Motor neuron (in vitro differentiated cells): ENCODE data around the gene RNU5B-1. TPM values are rescaled to one million over a fixed set of nuclear protein-coding genes. Genes with fewer than 3 reads are reported as not detected.

Source experiments
- ATAC-seq, 8 experiments: fragments of 200-7000 bp; cut with Tn5 transposase; replicated peaks in 6 of 8; 2 replicates each; pipeline ENCODE4 v1.8.0; 2021; ENCODE audit warnings: mild to moderate bottlenecking in 8 of 8, moderate library complexity in 8 of 8
- H3K27ac ChIP-seq, 2 donors: fragments of 250-450 bp; sonication (Bioruptor Pico); 2 replicates each; pipeline ENCODE4 v1.9.0; 2021; ENCODE audit warnings: antibody characterized with exemption in 2 of 2, mild to moderate bottlenecking in 2 of 2, moderate library complexity in 1 of 2
- H3K4me1 ChIP-seq, 2 donors: fragments of 250-450 bp; sonication (Bioruptor Pico); replicated peaks in 1 of 2; 2 replicates each; pipeline ENCODE4 v1.6.1; 2021; ENCODE audit warnings: antibody characterized with exemption in 2 of 2, mild to moderate bottlenecking in 2 of 2, moderate library complexity in 1 of 2
- H3K4me3 ChIP-seq, 5 donors: fragments of 250-450 bp; sonication (Bioruptor Pico); 2 replicates each; pipeline ENCODE4 v1.9.0; 2021; ENCODE audit warnings: antibody characterized with exemption in 5 of 5, mild to moderate bottlenecking in 5 of 5, moderate library complexity in 4 of 5
- WGBS, 10 experiments: fragments of 450-650 bp; shearing (Covaris generic); methylation state at CpG; one replicate each; pipeline ENCODE4 v1.0.0; 2022; 5-methylcytosine and 5-hydroxymethylcytosine counted together
- in situ Hi-C, 9 experiments: fragments of 400-800 bp; cut with MboI; loops; one replicate each; pipeline ENCODE4 v1.15.0; 2021; ENCODE audit warnings: low sequenced_read_pairs in 9 of 9, low pct_unique_long_range_greater_than_20kb in 2 of 9; ENCODE audit not compliant: unreplicated experiment in 9 of 9
- total RNA-seq, 8 experiments: library from RNA; unstranded; fragments of 300-600 nt; gene quantifications; 2 replicates each; pipeline versions ENCODE4 v1.2.3 to v1.2.4, GENCODE V29; 2022

Gene RNU5B-1
- total RNA-seq, 8 experiments from 2014 or later = under 0.01 TPM

GRCh38 chr15:65312400-65312916 lies 8.0 kb downstream of the RNU5B-1 start:
- Histone ChIP-seq H3K27ac (peak overlapping the region; percentile 46 to 63), H3K4me1 (peaks cover 20 to 21% of the 10 kb centered on the region in 2 donors), H3K4me3 (no peak overlapping the region)
- 0 to 83% (median 17%) methylated on average over 2 to 11 of the region's 11 CpGs for WGBS, 10 experiments
- peak; percentile 19 to 91 (median 82) for ATAC-seq
- in situ Hi-C loops = loop anchor here in 2 of 9 experiments (10.0 kb wide), 1 partner anchor 72 kb away; no protein-coding TSS in a partner anchor

GRCh38 chr15:65318870-65319356 lies 14.4 kb downstream of the RNU5B-1 start:
- 0 to 100% (median 33%) methylated on average over 1 to 3 of the region's 5 CpGs; no CpG with 5 or more reads in 2 of the 10 experiments for WGBS, 10 experiments
- Histone ChIP-seq H3K27ac (no peak overlapping the region), H3K4me1 (peaks cover 5 to 9% of the 10 kb centered on the region in 2 donors), H3K4me3 (no peak overlapping the region)
- in situ Hi-C loops = loop anchor here in 5 of 9 experiments (5.0 to 10.0 kb wide), 3 partner anchors 66 to 73 kb away; no protein-coding TSS in a partner anchor
- ATAC-seq = peak; percentile 86 to 98 (median 92)

- peak; percentile 13 to 58 (median 46) for ATAC-seq
- H3K4me1 ChIP-seq = peaks cover 13 to 21% of the 10 kb centered on the region in 2 donors
- H3K4me3 ChIP-seq = no peak overlapping the region
- H3K27ac ChIP-seq = no peak overlapping the region
- 30 to 100% (median 69%) methylated on average over 1 to 5 of the region's 9 CpGs; no CpG with 5 or more reads in 4 of the 10 experiments for WGBS, 10 experiments
- in situ Hi-C loops = loop anchor here in 2 of 9 experiments (10.0 kb wide), 1 partner anchor 62 kb away; no protein-coding TSS in a partner anchor
These were observed 18.6 kb downstream of the RNU5B-1 start for GRCh38 chr15:65323071-65323511.

- Histone ChIP-seq H3K27ac (peak overlapping the region; percentile 7 to 42), H3K4me3 (no peak overlapping the region), H3K4me1 (peaks cover 13 to 21% of the 10 kb centered on the region in 2 donors)
- 31 to 75% (median 41%) methylated on average over 1 to 7 of the region's 12 CpGs; no CpG with 5 or more reads in 5 of the 10 experiments for WGBS, 10 experiments
- in situ Hi-C loops = loop anchor here in 2 of 9 experiments (10.0 kb wide), 1 partner anchor 59 kb away; no protein-coding TSS in a partner anchor
- peak; percentile 29 to 90 (median 64) for ATAC-seq
These were observed 21.6 kb downstream of the RNU5B-1 start for GRCh38 chr15:65326117-65326526.

GRCh38 chr15:65326818-65327217 lies 22.3 kb downstream of the RNU5B-1 start:
- in situ Hi-C loops = loop anchor here in 2 of 9 experiments (10.0 kb wide), 1 partner anchor 58 kb away; no protein-coding TSS in a partner anchor
- WGBS, 10 experiments = 0 to 80% (median 27%) methylated on average over 1 of the region's 2 CpGs; no CpG with 5 or more reads in 6 of the 10 experiments
- Histone ChIP-seq H3K4me3 (no peak overlapping the region), H3K27ac (no peak overlapping the region), H3K4me1 (peaks cover 16 to 27% of the 10 kb centered on the region in 2 donors)
- peak in 3 of 8 experiments; percentile 68 to 94 (median 87) for ATAC-seq

GRCh38 chr15:65327651-65328393 lies 23.3 kb downstream of the RNU5B-1 start:
- Histone ChIP-seq H3K4me1 (peaks cover 22 to 32% of the 10 kb centered on the region in 2 donors), H3K27ac (no peak overlapping the region), H3K4me3 (no peak overlapping the region)
- in situ Hi-C loops = loop anchor here in 2 of 9 experiments (10.0 kb wide), 1 partner anchor 57 kb away; no protein-coding TSS in a partner anchor
- WGBS, 10 experiments = 33 to 96% (median 75%) methylated on average over 1 to 6 of the region's 12 CpGs; no CpG with 5 or more reads in 1 of the 10 experiments
- peak in 3 of 8 experiments; percentile 4 to 25 (median 23) for ATAC-seq

GRCh38 chr15:65328506-65329287 lies 24.2 kb downstream of the RNU5B-1 start:
- ATAC-seq = no peak

GRCh38 chr15:65329288-65329983 lies 25.0 kb downstream of the RNU5B-1 start:
- ATAC-seq = no peak
- WGBS, 10 experiments = 73 to 100% (median 100%) methylated on average over 1 to 7 of the region's 21 CpGs; no CpG with 5 or more reads in 5 of the 10 experiments
- Histone ChIP-seq H3K27ac (no peak overlapping the region), H3K4me3 (no peak overlapping the region), H3K4me1 (peaks cover 36 to 44% of the 10 kb centered on the region in 2 donors)
- in situ Hi-C loops = loop anchor here in 2 of 9 experiments (10.0 kb wide), 1 partner anchor 55 kb away; no protein-coding TSS in a partner anchor

More at GRCh38 chr15:65328506-65329287, 24.2 kb downstream of the RNU5B-1 start:
- Histone ChIP-seq H3K4me3 (no peak overlapping the region), H3K4me1 (peaks cover 30 to 37% of the 10 kb centered on the region in 2 donors), H3K27ac (no peak overlapping the region)
- in situ Hi-C loops = loop anchor here in 2 of 9 experiments (10.0 kb wide), 1 partner anchor 56 kb away; no protein-coding TSS in a partner anchor
- 60 to 100% (median 94%) methylated on average over 1 to 3 of the region's 21 CpGs; no CpG with 5 or more reads in 4 of the 10 experiments for WGBS, 10 experiments

- Histone ChIP-seq H3K4me3 (no peak overlapping the region), H3K4me1 (peaks cover 44 to 51% of the 10 kb centered on the region in 2 donors), H3K27ac (no peak overlapping the region)
- in situ Hi-C loops = loop anchor here in 2 of 9 experiments (10.0 kb wide), 1 partner anchor 55 kb away; no protein-coding TSS in a partner anchor
- 20 to 100% (median 76%) methylated on average over 1 to 5 of the region's 18 CpGs; no CpG with 5 or more reads in 4 of the 10 experiments for WGBS, 10 experiments
- ATAC-seq = no peak
These were observed 25.7 kb downstream of the RNU5B-1 start for GRCh38 chr15:65329984-65330735.

- H3K27ac ChIP-seq = no peak overlapping the region
- ATAC-seq = no peak
- peaks cover 49 to 52% of the 10 kb centered on the region in 2 donors for H3K4me1 ChIP-seq
- no peak overlapping the region for H3K4me3 ChIP-seq
- in situ Hi-C loops = no loop called here
- WGBS, 10 experiments = 93 to 100% (median 100%) methylated on average over 1 to 6 of the region's 22 CpGs; no CpG with 5 or more reads in 5 of the 10 experiments
These were observed 26.6 kb downstream of the RNU5B-1 start for GRCh38 chr15:65330934-65331645.
